ENCODE results near the gene MCTP2.

MCTP2 gene

DNA sequence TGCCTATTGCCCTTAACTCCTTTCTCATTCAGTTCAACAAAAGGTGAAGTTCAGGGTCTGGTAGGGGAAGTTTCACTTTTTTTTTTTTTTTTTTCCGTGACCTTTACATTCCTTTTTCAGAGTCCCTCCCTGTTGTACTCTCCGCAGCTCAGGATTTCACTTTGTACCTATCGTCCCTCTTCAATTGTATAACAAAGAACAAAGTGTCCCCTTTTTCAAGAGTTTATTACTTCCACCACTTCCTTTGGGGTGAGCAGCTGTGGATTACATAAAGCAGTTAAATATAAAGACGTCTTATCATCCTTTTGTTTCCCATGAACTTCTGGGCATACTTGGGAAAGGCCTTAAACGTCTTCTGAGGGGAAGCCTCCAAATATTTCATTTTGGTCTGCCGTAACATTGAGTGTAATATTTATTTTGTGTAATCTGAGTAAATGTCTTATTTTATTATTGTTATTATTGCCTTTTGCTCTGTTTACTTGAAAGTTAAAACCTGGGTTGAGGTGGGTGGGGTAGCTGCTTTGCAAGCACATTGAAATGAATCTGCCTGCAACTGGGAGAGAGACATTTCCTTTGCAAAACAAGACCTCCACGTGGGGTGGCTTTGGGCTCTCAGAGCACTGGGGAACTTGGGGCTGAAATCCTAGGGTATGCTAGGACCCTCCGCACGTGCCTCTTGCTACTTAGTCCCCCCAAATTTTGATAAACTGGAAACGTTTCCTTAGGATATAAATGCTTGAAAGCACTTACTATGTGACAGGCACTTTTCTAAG lies 169.4 kb downstream of the MCTP2 start:
- DNase-seq (ENCODE audit: low read depth) = no peak

DNA sequence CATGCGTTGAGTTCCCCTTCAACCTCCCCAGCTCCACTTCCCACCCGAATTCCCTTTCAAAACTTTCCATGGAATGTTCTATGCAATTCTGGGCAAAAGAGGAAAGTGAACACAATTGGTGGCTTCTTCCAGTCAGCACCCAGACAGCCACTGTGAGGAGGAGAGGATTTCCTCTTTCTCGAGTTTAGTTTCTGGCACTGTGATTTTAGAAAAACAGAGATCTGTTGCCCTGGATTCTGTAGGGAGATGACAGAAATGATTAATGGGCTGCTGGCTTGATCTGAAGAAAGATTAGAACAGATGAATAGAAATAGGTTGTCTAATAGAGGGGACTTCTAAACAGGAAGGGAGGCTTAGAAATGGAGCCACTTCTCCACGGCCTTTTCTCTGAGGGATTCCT lies 172.0 kb downstream of the MCTP2 start:
- DNase-seq (ENCODE audit: low read depth) = no peak

DNA sequence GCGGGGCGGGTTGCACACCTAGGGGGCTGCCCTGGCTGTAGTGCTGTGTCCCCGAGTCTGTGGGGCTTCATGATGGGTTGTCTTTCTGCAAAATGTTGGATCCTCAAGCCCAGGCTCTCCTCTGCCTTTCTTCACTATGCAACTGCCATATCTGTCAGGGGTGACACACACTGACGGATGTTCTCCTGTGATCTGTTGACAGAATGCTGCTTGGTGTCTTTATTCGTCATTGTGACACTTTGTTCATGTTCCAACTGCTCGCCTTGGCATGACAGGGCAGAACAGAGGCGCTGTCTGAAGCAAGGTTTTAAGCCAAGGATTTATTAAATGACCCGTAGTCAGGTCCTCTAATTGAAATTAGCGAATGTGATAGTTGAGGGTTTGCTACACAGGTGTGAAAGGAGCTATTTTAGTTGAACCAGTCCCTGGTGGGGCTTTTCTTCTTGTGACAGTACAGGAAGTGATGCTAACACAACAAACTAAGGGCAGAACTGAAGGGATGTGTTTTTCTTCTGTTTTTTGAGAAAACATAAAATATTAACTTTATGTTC lies 173.4 kb downstream of the MCTP2 start:
- no peak for DNase-seq (ENCODE audit: low read depth)

GRCh38 chr15:94411285-94411684 lies 179.9 kb downstream of the MCTP2 start:
- no peak for DNase-seq (ENCODE audit: low read depth)

DNA sequence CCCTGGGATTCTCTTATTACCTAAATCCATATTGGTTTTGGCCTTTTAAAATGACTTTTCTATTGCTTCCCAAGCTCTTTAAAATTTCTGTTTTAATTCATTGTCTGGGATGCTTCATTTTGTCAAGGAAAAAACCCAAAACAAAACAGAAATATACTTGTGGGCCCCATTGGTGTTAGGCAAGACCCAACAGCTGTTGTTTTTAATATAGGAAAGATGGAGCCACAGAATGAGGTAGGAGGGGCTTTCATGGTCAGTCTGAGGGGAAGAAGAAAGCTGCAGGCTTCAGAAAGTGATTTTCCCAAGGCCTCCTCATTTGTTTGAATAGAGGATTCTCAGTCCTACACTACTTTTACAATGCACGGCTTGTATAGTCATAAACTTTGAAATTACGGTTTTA lies 180.5 kb downstream of the MCTP2 start:
- no peak for DNase-seq (ENCODE audit: low read depth)

DNA sequence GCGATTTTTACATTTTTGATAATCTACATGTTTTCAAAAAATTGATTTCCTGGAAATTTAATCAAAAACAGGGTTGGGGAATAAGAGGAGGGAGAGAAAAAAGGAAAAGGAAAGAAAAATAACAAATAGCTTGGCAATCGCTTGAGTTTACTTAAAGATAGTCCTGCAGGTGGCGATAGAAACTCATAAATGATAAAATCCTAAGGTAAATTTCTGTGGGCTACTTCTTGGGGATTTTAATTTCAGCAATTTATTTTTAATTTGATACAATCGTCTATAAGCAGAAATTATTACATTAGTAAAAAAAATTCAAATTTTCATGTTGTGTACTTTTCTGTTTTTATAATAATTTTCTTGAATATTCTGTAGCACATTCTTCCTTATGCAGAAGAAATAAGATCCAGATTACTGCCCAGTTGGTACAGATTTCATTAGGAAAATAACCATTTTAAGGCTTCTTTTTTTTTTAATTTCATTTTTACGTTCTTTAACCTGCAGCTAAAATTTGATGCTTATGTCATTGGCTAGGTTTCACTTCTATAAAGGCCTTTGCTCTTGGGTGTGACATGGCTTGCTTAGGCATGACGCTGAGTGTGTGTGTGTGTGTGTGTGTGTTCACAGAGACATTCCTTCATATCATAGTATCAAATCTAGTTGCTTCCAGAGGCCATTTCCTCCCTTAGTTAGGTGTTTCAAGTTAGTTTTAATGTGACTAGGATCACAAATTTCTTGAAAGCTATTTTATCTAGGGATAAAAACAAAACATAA lies 181.8 kb downstream of the MCTP2 start:
- no peak for DNase-seq (ENCODE audit: low read depth)

DNA sequence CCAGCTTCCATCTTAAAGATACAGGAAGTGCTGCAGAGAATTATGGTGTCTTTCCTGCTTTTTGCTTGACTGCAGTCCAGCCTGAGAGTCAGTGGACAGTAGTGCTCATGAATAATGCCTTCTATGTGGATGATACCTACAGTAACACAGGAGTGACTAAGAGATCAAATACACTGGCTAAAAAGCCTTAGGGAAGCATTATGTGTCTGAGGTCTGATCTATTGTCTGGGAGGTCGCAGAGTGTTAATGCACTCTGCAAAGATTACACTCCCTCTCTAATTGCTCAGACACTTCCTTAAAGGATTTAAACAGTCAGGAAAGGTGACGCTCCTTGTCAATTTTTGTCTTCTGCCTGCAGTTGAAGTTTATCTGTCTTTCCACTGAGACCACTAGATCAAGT lies 183.6 kb downstream of the MCTP2 start:
- DNase-seq (ENCODE audit: low read depth) = no peak

DNA sequence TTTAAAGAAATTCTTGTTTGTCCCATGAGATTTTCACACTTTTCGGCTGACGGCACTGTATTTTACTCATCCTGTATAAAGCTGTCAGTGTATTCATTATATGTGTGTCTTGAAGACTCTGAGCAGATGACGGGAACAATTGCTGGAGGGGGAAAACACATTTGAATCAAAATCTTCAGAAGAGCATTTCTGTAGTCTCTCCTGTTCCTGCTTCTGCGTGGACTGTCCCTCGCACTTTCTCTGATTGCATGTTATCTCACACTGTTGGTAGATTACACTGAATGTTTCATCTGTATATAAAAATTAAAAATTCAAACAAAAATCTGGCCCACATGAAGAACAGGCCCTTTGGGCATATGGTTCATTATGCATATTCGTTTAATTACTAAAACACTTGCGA lies 184.9 kb downstream of the MCTP2 start:
- DNase-seq (ENCODE audit: low read depth) = no peak

DNA sequence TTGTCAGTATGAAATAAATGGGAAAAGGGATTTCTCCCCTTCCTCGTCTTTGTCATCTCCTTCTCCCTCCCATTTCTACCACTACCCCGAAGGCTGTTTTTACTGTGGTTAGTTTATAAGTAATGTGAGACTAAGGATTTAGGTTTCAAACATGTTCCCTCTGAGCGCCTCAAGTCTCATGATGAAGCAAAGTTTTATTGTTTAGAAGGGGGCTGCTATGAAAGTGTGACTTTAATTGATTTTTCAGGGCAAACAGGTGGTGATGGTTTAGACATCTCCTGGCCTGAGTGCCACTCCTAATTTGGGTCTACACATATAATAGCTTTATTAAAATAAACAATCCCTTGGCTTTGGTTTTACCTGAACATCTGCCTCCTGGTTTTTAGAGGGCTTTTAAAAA lies 185.5 kb downstream of the MCTP2 start:
- DNase-seq (ENCODE audit: low read depth) = no peak

- DNase-seq (ENCODE audit: low read depth) = no peak
Measured at GRCh38 chr15:94417501-94418293, 186.3 kb downstream of the MCTP2 start.

DNA sequence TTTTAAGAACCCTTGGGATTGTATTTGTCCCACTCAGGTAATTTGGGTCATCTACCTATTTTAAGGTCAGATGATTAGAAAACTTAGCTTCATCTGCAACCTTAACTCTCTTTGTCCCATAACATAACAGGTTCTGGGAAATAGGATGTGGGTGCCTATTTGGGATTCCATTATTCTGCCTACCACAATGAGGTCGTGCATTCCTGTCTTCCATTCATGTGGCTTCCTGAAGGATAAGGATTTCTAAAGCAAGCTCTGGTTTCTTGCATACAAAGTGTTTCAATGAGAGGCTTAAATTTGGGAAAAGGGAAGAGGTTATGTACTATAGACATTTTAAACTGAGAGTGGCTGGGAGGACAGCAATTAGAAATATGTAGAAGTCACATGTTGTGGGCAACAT lies 190.3 kb downstream of the MCTP2 start:
- no peak for DNase-seq (ENCODE audit: low read depth)

DNA sequence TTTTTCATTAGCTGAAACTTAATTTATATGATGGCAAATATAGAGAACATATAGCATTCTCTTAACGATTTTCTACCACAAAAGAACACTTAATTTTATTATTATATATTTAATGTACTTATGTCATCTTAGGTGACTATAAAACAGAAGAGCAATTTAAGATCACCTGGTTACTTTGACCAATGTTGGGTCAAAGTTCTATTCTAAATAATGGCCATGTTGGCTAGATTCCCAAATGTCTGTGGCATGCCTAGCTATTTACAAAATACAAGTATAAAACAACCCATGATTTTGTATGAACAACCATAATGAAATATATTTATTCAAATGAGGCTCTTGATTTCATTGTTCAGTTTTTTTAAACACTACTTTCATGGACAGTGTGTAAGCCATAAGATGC lies 200.9 kb downstream of the MCTP2 start:
- no peak for DNase-seq (ENCODE audit: low read depth)

- no peak for DNase-seq (ENCODE audit: low read depth)
Measured at GRCh38 chr15:94439158-94439557, 207.8 kb downstream of the MCTP2 start.

GRCh38 chr15:94441760-94442159 lies 210.4 kb downstream of the MCTP2 start:
- no peak for DNase-seq (ENCODE audit: low read depth)

- no peak for DNase-seq (ENCODE audit: low read depth)
Measured at GRCh38 chr15:94442480-94442879, 211.1 kb downstream of the MCTP2 start.

- DNase-seq (ENCODE audit: low read depth) = no peak
Measured at GRCh38 chr15:94443186-94443585, 211.8 kb downstream of the MCTP2 start.

DNA sequence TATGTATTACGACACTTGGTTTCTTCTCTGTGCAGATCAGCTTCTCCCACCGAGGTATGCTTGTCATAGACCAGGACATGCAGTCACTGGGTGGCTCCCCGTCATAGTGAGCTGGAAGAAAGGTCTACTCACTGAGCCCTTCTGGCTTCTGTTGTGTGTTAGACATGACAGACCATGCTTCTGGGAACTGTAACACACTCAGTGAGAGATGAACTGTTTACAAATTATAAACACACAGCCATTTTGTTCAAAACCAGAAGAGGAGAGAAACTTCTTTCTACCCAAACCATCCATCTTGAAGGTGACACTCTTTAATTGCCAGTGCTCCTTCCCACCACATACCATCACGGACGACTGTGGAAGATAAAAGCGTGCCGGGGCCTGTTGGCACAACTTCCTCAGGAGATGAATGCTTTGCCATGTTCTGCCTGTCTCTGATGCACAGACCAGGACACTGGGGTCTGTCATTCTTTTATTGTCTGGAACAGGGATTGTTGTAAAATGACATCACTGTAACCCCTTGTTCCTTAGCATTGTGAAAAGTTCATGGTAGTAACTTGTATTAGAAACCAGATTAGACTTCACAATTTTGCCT lies 214.3 kb downstream of the MCTP2 start:
- DNase-seq (ENCODE audit: low read depth) = no peak

DNA sequence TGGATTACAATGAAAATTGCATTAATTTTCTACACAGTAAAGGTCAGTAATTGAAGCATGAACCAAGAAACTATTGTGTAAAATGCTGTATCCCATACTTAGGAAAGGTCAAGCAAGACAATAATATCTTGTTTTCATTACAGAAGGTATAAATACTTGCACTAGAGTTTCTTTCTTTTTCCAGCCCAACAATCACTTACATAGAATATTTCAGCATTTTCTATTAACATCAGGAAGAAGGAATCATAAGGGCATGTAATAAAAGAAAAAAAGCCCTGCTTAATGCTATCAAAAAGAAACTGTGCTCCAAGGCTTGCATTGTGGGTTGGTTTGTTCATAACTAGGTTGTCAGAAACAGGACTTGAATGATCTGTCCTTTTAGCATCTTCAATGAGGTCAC lies 215.1 kb downstream of the MCTP2 start:
- DNase-seq (ENCODE audit: low read depth) = no peak

- DNase-seq (ENCODE audit: low read depth) = no peak
Measured at GRCh38 chr15:94451466-94451865, 220.1 kb downstream of the MCTP2 start.

- no peak for DNase-seq (ENCODE audit: low read depth)
Measured at GRCh38 chr15:94453227-94453988, 222.0 kb downstream of the MCTP2 start.

DNA sequence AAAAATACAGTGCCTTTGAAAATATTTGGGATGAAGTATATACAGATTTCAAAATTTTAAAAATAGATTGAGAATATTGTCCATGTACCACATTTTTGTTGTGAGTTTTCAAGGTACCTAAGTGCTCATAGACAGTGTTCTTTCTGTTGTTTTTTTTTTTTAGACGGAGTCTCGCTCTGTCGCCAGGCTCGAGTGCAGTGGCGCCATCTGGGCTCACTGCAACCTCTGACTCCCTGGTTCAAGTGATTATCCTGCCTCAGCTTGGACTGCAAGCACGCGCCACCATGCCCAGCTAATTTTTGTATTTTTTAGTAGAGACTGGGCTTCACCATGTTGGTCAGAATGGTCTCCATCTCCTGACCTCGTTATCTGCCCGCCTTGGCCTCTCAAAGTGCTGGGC lies 223.9 kb downstream of the MCTP2 start:
- DNase-seq (ENCODE audit: low read depth) = no peak

Measured in fibroblast of gingiva (primary cell).